ENCODE data around the gene PPIP5K1. TPM values are rescaled to one million over a fixed set of nuclear protein-coding genes. Genes with fewer than 3 reads are reported as not detected.
"Not testable (repeated sequence)": the region's sequence is repeated elsewhere in the genome, so short reads cannot be mapped to it uniquely, and the experiment has no call there.

The PPIP5K1 gene
- total RNA-seq, 1 donor from 2014 or later: 37.9 TPM

DNA sequence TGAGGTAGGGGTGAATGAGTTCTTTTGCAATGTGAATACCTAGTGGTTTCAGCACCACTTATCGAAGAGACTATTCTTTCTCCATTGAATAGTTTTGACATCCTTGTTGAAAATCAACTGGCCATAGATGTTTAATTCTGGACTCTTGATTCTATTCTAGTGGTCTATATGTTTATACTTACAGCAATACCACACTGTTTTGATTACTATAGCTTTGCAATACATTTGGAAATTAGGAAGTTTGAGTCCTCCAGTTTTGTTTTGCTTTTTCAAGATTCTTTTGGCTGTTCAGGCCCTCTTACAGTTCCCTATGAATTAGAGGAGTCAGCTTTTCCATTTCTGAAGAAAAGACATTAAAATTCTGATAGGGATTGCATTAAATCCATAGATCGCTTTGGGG, 42.5 kb downstream of the PPIP5K1 start:
- H3K36me3 Mint-ChIP-seq (ENCODE audit: low read depth): peaks cover 14% of the 10 kb centered on the region
- TF ChIP-seq, protein P1, sequence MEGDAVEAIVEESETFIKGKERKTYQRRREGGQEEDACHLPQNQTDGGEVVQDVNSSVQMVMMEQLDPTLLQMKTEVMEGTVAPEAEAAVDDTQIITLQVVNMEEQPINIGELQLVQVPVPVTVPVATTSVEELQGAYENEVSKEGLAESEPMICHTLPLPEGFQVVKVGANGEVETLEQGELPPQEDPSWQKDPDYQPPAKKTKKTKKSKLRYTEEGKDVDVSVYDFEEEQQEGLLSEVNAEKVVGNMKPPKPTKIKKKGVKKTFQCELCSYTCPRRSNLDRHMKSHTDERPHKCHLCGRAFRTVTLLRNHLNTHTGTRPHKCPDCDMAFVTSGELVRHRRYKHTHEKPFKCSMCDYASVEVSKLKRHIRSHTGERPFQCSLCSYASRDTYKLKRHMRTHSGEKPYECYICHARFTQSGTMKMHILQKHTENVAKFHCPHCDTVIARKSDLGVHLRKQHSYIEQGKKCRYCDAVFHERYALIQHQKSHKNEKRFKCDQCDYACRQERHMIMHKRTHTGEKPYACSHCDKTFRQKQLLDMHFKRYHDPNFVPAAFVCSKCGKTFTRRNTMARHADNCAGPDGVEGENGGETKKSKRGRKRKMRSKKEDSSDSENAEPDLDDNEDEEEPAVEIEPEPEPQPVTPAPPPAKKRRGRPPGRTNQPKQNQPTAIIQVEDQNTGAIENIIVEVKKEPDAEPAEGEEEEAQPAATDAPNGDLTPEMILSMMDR (conservative IDR thresholded peaks at IDR 0.05): no peak
- DNase-seq (ENCODE audit: low read depth, low spot score): no peak
- H3K4me3 Mint-ChIP-seq: no peak overlapping the region
- no peaks in the 10 kb centered on the region for H3K4me1 Mint-ChIP-seq
- no peak overlapping the region for H3K27ac Mint-ChIP-seq (ENCODE audit: unreplicated experiment)
- no peaks in the 10 kb centered on the region for H3K27me3 Mint-ChIP-seq (ENCODE audit: low read depth)
- peaks cover 3% of the 10 kb centered on the region for H3K9me3 Mint-ChIP-seq

DNA sequence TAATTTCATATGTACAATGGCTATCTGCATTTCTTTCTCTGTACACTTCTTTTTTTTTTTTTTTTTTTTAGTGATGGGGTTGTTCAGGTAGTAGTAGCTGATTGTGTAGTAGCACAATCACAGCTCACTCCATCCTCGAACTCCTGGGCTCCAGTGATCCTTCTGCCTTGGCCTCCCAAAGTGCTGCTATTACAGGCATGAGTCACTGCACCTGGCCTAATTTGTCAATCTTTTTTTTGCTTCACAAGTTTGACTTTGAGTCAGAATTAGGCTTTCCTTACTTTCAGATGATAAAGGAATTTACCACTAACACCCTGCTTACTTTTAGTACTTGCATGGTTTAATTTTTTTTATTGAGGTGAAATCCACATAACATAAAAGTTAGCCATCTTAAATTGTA, 44.6 kb downstream of the PPIP5K1 start:
- no peaks in the 10 kb centered on the region for H3K4me1 Mint-ChIP-seq

GRCh38 chr15:43544266-43544665, 45.7 kb downstream of the PPIP5K1 start:
- no peaks in the 10 kb centered on the region for H3K4me1 Mint-ChIP-seq
- H3K4me3 Mint-ChIP-seq: no peak overlapping the region
- TF ChIP-seq, protein P1 (conservative IDR thresholded peaks at IDR 0.05): no peak
- no peak for DNase-seq (ENCODE audit: low read depth, low spot score)
- peaks cover 11% of the 10 kb centered on the region for H3K36me3 Mint-ChIP-seq (ENCODE audit: low read depth)
- peaks cover 3% of the 10 kb centered on the region for H3K9me3 Mint-ChIP-seq
- H3K27me3 Mint-ChIP-seq (ENCODE audit: low read depth): no peaks in the 10 kb centered on the region
- H3K27ac Mint-ChIP-seq (ENCODE audit: unreplicated experiment): no peak overlapping the region

More for the DNA sequence above, 44.6 kb downstream of the PPIP5K1 start:
- H3K27me3 Mint-ChIP-seq (ENCODE audit: low read depth): no peaks in the 10 kb centered on the region
- H3K9me3 Mint-ChIP-seq: peaks cover 3% of the 10 kb centered on the region
- H3K4me3 Mint-ChIP-seq: no peak overlapping the region
- no peak overlapping the region for H3K27ac Mint-ChIP-seq (ENCODE audit: unreplicated experiment)
- DNase-seq (ENCODE audit: low read depth, low spot score): no peak
- peaks cover 11% of the 10 kb centered on the region for H3K36me3 Mint-ChIP-seq (ENCODE audit: low read depth)
- TF ChIP-seq, protein P1 (conservative IDR thresholded peaks at IDR 0.05): no peak

DNA sequence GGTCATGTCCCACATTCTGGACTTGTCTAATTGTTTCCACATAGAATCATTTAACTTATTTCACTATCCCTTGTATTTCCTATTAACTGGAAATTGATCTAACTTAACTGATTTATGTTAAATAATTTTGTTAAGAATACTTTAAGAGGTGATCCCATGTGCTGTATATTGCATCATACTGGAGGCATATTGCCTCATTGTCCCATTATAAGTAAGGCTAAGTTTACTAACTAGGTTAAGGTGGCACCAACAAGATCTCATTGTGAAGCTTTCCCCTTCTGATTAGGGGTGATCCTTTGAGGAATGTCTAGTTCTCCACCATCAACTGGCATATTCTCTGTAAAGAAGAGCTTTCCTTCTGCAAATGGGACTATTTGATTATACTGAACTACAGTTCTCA, 48.2 kb downstream of the PPIP5K1 start:
- H3K4me3 Mint-ChIP-seq: no peak overlapping the region
- DNase-seq (ENCODE audit: low read depth, low spot score): no peak
- no peak overlapping the region for H3K27ac Mint-ChIP-seq (ENCODE audit: unreplicated experiment)

GRCh38 chr15:43538091-43538490, 51.9 kb downstream of the PPIP5K1 start:
- H3K36me3 Mint-ChIP-seq (ENCODE audit: low read depth): peaks cover 8% of the 10 kb centered on the region
- H3K27me3 Mint-ChIP-seq (ENCODE audit: low read depth): no peaks in the 10 kb centered on the region
- H3K4me3 Mint-ChIP-seq: no peak overlapping the region
- TF ChIP-seq, protein P1 (conservative IDR thresholded peaks at IDR 0.05): no peak
- H3K27ac Mint-ChIP-seq (ENCODE audit: unreplicated experiment): no peak overlapping the region
- DNase-seq (ENCODE audit: low read depth, low spot score): no peak
- H3K9me3 Mint-ChIP-seq: no peaks in the 10 kb centered on the region
- H3K4me1 Mint-ChIP-seq: no peaks in the 10 kb centered on the region

More for the DNA sequence above, 48.2 kb downstream of the PPIP5K1 start:
- Mint-ChIP-seq H3K9me3 (no peaks in the 10 kb centered on the region), H3K4me1 (no peaks in the 10 kb centered on the region), H3K27me3 (ENCODE audit: low read depth) (no peaks in the 10 kb centered on the region), H3K36me3 (ENCODE audit: low read depth) (peaks cover 2% of the 10 kb centered on the region)
- TF ChIP-seq, protein P1 (conservative IDR thresholded peaks at IDR 0.05): no peak

GRCh38 chr15:43534897-43535296, 55.1 kb downstream of the PPIP5K1 start:
- Mint-ChIP-seq H3K4me3 (no peak overlapping the region), H3K27me3 (ENCODE audit: low read depth) (no peaks in the 10 kb centered on the region), H3K9me3 (no peaks in the 10 kb centered on the region), H3K27ac (ENCODE audit: unreplicated experiment) (no peak overlapping the region), H3K36me3 (ENCODE audit: low read depth) (peaks cover 6% of the 10 kb centered on the region), H3K4me1 (peaks cover 7% of the 10 kb centered on the region)
- no peak for DNase-seq (ENCODE audit: low read depth, low spot score)
- TF ChIP-seq, protein P1 (conservative IDR thresholded peaks at IDR 0.05): no peak

- not testable (repeated sequence) for H3K4me1 Mint-ChIP-seq; H3K27me3 Mint-ChIP-seq (ENCODE audit: low read depth); H3K27ac Mint-ChIP-seq (ENCODE audit: unreplicated experiment); H3K36me3 Mint-ChIP-seq (ENCODE audit: low read depth); H3K9me3 Mint-ChIP-seq; DNase-seq (ENCODE audit: low read depth, low spot score); H3K4me3 Mint-ChIP-seq
These were observed 57.2 kb downstream of the PPIP5K1 start for GRCh38 chr15:43532826-43533225.
